ENCODE data around the gene OR6X1. TPM values are rescaled to one million over a fixed set of nuclear protein-coding genes. Genes with fewer than 3 reads are reported as not detected.

Gene OR6X1
- total RNA-seq, 2 donors from 2014 or later, result not detected

DNA sequence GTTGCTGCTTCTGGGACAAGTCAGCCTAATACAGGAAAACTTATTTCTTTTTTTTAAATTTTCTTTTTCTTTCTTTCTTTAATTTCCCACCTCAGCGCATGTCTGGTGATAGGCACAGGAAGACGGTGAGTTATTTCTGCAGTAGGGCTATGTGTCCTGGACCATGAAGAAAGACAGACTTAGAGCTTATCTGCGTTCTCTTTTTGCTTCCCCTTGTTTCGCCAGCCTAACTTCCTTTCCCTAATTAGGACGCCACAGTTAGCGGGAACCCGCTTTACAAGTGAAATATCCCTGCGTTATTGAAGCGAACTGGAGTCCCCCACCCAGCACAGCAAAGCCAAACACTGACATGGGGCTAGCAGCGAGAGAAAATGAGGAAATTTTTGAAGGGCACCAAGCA lies 43.2 kb upstream of the OR6X1 start:
- Histone ChIP-seq H3K27me3 (no peaks in the 10 kb centered on the region), H3K4me3 (no peak overlapping the region), H3K36me3 (no peaks in the 10 kb centered on the region), H3K9me3 (no peaks in the 10 kb centered on the region), H3K4me1 (no peaks in the 10 kb centered on the region), H3K27ac (no peak overlapping the region)
- no peak for DNase-seq (ENCODE audit: low spot score)
- TF ChIP-seq, protein P1, sequence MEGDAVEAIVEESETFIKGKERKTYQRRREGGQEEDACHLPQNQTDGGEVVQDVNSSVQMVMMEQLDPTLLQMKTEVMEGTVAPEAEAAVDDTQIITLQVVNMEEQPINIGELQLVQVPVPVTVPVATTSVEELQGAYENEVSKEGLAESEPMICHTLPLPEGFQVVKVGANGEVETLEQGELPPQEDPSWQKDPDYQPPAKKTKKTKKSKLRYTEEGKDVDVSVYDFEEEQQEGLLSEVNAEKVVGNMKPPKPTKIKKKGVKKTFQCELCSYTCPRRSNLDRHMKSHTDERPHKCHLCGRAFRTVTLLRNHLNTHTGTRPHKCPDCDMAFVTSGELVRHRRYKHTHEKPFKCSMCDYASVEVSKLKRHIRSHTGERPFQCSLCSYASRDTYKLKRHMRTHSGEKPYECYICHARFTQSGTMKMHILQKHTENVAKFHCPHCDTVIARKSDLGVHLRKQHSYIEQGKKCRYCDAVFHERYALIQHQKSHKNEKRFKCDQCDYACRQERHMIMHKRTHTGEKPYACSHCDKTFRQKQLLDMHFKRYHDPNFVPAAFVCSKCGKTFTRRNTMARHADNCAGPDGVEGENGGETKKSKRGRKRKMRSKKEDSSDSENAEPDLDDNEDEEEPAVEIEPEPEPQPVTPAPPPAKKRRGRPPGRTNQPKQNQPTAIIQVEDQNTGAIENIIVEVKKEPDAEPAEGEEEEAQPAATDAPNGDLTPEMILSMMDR (IDR thresholded peaks at IDR 0.05), result no peak

DNA sequence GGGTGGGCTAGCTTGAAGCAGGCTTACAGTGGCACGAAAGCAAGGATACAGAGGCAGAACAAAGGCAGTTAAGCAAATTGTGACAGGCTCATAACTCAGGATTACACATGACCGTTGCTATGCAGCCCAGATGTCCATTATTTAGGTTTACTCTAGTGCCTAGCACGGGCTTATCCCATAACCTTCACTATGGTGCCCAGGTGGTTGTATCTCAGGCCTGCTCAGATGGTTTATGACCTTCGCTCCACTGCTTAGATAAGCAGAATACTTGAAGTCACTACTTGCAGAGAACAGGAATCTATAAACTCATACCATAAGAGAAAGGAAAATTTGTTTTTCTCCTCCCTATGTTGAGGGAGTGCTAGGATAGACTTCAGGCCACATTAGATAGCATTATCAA lies 42.8 kb upstream of the OR6X1 start:
- Histone ChIP-seq H3K27ac (no peak overlapping the region), H3K9me3 (no peaks in the 10 kb centered on the region), H3K4me3 (no peak overlapping the region), H3K27me3 (no peaks in the 10 kb centered on the region), H3K36me3 (no peaks in the 10 kb centered on the region), H3K4me1 (no peaks in the 10 kb centered on the region)
- TF ChIP-seq, protein P1 (IDR thresholded peaks at IDR 0.05), result no peak
- no peak for DNase-seq (ENCODE audit: low spot score)

DNA sequence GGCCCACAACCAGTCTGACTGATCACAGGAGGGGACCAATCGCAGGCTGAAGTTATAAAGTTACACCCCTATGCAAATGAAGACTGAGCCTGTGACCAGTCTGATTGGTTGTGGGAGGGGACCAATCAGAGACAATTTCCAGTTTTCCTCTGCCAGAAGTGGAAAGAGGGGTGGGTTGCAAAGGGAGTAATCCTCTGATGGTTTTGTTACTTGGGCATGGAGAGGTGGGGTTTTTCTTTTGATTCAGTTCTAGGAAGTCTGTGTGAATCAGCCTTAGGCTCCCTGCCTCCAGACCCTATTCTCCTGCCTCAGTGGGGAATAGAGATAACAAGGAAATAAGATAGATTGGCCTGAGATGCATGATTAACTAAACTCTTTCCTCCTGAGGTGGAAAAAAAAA lies 41.9 kb upstream of the OR6X1 start:
- Histone ChIP-seq H3K36me3 (no peaks in the 10 kb centered on the region), H3K9me3 (no peaks in the 10 kb centered on the region), H3K27ac (no peak overlapping the region), H3K4me1 (no peaks in the 10 kb centered on the region), H3K4me3 (no peak overlapping the region), H3K27me3 (no peaks in the 10 kb centered on the region)
- TF ChIP-seq, protein P1 (IDR thresholded peaks at IDR 0.05), result no peak
- no peak for DNase-seq (ENCODE audit: low spot score)

DNA sequence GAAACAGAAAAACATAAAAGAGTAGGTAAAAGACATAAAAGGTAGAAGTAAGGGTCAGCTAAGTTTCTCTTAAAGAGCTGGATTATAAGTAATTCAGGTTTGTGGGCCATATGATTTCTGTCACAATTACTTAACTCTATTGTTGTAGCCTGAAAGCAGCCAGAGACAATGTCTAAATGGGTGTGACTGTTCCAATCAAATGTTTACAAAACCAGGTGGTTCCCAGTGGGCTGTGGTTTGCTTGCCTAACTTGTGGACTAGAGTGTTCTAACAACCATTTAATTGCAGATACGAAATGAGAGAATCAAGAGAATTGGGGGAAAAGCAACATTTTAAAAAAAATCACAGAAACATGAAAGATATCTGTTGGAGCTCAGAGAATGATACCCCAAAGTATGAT lies 29.2 kb upstream of the OR6X1 start:
- TF ChIP-seq, protein P1 (IDR thresholded peaks at IDR 0.05), result no peak
- no peak overlapping the region for H3K27ac ChIP-seq
- no peaks in the 10 kb centered on the region for H3K36me3 ChIP-seq
- H3K4me3 ChIP-seq, result no peak overlapping the region
- no peaks in the 10 kb centered on the region for H3K4me1 ChIP-seq
- no peaks in the 10 kb centered on the region for H3K9me3 ChIP-seq
- H3K27me3 ChIP-seq, result no peaks in the 10 kb centered on the region
- no peak for DNase-seq (ENCODE audit: low spot score)

DNA sequence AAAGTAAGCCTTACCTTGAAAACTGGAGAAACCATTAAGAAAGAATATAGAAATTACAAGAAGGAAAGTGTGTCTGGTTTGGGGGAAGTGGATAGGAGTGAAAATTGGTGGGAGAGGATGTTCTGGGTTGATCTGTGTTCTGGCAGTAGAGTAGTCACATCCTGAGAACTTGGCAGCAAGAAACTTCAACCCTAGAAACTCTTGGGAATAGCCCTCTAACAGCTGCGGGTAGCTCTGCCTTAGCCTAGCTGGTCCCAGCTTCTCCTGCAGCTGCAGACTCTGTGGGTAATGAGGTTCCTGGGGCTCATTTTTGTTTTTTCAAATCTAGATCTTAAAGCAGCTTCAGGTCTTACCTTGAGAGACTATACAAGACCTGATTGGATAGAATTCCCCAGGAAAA lies 24.2 kb upstream of the OR6X1 start:
- H3K4me1 ChIP-seq, result no peaks in the 10 kb centered on the region
- no peak overlapping the region for H3K4me3 ChIP-seq
- H3K27me3 ChIP-seq, result no peaks in the 10 kb centered on the region
- no peak for DNase-seq (ENCODE audit: low spot score)
- H3K27ac ChIP-seq, result no peak overlapping the region
- no peaks in the 10 kb centered on the region for H3K9me3 ChIP-seq
- no peaks in the 10 kb centered on the region for H3K36me3 ChIP-seq
- TF ChIP-seq, protein P1 (IDR thresholded peaks at IDR 0.05), result no peak

DNA sequence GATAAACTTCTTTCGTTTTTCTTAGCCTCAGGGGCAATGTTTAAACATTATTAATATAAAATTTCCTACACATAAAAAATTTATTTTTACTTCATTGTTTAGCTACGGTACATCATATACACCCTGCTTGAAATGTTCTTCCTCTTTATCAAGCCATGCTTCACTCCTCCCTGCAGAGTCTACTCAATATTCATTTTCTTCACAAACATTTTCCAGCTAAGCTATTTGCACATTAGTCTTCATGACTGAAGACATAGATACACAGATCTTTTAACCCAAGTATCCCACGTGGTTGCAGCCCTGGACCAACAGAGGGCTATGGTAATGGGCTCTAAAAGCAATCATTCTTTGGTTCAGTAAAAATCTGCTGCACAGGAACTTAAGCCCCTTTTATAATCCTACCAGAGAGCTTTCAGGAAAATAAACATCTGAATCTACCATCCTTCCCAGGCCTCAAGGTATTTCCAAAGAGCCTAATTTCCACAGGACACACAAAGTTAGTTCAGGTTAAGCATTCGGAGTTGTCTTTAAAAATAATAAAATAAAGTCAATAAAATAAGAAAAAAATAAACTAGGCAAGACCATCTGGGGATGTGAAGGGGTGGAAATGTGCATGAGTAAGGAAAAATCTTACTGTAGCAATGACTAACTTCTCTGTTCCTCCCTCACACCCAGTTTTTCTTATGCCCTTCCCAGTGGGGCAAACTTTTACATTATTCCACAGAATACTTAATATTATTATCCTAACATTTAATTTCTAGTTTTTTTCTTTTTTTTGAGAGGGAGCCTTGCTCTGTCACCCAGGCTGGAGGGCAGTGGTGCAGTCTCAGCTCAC lies 21.6 kb upstream of the OR6X1 start:
- H3K9me3 ChIP-seq, result no peaks in the 10 kb centered on the region

More for the DNA sequence above, 21.6 kb upstream of the OR6X1 start:
- Histone ChIP-seq H3K4me3 (no peak overlapping the region), H3K27ac (no peak overlapping the region), H3K4me1 (no peaks in the 10 kb centered on the region), H3K27me3 (no peaks in the 10 kb centered on the region), H3K36me3 (no peaks in the 10 kb centered on the region)
- TF ChIP-seq, protein P1 (IDR thresholded peaks at IDR 0.05), result no peak
- DNase-seq (ENCODE audit: low spot score), result no peak
